NCI-H748 (cell line): Measurements from ENCODE around the gene TRAPPC2L.
"Not testable (repeated sequence)": the region's sequence is repeated elsewhere in the genome, so short reads cannot be mapped to it uniquely, and the experiment has no call there.

Experiments used
- DNase-seq: peaks from one replicate; lab custom pipeline; 2025; ENCODE audit not compliant: unreplicated experiment; lab: John Stamatoyannopoulos, UW

Gene TRAPPC2L

DNA sequence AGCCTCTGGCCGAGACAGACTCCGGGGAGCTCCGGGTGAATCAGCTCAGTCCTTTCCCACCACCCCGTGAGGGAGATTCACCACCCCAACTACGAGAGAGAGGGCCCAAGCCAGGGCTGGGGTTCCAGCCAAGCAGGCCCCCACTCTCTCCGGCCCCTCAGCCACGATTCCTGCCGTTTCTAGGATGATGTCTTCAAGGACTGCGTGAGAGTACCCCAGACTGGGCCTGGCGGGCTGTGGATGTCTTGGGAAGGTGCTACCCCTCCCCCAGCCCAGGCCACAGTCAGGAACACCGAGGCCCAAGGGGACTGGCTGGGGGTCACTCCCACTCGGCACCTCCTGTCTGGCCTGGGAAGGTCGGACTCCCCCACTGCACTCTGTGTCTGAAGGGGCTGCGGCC is 31.1 kb downstream of the TRAPPC2L start:
- no peak for DNase-seq

DNA sequence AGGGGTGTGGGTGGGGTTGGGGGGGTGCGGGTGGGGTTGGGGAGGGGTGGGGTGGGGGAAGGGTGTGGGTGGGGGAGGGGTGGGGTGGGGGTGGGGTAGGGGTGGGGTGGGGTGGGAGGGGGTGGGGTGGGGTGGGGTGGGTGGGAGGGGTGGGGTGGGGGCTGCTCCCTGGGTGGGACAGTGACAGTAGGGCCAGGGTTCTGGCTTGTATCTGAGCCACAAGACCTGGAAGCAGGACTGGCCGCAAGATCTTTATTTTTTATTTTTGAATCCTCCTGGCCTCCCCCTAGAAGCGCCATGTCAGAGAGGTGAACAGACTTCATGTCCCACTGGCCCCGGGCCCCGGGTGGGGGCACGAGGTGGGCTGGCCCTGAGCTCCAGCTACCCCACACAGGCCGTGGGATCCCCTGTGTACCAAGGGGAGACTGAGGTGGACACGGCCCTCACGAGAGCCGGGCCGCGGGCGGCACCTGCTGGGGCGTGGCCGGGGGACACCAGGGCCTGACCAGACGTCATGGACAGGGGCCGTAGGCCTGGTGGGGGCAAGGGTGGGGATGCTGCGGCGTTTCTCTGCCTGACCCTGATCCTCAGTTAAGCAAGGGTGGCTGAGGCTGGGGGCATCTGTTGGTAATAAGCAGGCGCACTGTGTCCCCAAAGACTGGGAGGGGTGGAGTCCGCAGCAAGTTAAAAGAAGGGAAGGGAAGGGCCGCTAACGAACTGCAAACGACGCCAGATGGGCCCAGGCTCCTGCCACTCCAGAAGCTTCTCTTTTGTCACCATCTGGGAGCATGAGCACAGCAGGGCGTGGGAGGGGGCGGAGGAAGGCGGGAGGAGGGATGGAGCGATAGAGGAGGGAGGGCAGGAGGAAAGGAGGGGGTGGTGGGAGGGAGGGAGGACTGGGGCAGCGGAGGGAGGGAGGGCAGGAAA is 31.8 kb downstream of the TRAPPC2L start:
- peak; percentile 8 for DNase-seq

DNA sequence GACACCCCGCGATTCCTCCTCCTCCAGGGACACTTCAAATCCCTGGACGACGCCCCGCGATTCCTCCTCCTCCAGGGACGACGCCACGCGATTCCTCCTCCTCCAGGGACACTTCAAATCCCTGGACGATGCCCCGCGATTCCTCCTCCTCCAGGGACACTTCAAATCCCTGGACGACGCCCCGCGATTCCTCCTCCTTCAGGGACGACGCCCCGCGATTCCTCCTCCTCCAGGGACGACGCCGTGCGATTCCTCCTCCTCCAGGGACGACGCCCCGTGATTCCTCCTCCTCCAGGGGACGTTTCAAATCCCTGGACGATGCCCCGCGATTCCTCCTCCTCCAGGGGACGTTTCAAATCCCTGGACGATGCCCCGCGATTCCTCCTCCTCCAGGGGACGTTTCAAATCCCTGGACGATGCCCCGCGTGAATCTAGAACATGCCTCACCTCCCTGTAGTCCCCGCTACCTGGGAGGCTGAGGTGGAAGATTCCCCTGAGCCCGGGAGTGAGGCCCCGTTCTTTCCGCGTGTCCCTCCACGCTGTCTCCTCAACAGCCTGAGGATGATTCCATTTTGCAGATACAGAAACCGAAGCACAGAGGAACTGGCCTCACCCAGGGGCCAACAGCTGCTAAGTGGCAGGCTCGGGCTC is 32.9 kb downstream of the TRAPPC2L start:
- not testable (repeated sequence) for DNase-seq

DNA sequence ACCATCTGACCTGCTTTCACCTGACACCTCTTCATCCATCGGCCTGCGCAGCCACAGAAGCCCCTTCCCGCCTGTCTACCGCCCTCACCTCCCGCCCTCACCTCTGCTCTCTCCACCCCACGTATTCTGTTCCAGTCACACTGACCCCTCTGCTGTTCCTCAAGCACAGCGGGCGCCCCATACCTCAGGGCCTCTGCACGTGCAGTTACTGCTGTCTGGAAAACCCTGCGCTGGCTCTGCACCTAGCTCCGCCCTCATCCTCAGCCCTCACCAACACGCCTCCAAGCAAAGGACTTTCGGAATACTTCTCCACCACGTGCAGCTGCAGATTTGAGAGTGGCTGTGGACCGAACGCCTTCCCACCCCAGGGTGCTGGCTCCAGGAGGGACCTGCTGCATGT is 34.2 kb downstream of the TRAPPC2L start:
- DNase-seq, result no peak

DNA sequence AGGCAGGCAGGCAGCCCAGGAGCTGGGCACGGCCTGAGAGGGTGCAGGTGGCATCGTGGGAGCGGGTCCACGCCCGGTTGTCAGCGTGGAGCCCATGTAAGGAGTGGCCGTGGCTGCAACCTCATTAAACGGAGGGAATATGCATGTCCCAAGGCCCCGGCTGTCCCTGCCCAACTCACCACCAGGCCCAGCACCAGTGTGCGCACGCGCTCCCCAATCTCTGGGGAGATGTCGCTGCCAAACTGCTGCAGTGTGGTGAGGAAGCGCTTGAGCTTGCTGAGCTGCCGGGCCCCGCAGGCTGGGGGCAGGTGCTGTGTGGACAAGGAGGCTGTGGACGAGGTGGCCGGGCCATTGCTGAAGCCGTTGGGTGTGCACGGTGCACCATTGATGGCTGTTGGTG is 35.1 kb downstream of the TRAPPC2L start:
- DNase-seq, result no peak

DNA sequence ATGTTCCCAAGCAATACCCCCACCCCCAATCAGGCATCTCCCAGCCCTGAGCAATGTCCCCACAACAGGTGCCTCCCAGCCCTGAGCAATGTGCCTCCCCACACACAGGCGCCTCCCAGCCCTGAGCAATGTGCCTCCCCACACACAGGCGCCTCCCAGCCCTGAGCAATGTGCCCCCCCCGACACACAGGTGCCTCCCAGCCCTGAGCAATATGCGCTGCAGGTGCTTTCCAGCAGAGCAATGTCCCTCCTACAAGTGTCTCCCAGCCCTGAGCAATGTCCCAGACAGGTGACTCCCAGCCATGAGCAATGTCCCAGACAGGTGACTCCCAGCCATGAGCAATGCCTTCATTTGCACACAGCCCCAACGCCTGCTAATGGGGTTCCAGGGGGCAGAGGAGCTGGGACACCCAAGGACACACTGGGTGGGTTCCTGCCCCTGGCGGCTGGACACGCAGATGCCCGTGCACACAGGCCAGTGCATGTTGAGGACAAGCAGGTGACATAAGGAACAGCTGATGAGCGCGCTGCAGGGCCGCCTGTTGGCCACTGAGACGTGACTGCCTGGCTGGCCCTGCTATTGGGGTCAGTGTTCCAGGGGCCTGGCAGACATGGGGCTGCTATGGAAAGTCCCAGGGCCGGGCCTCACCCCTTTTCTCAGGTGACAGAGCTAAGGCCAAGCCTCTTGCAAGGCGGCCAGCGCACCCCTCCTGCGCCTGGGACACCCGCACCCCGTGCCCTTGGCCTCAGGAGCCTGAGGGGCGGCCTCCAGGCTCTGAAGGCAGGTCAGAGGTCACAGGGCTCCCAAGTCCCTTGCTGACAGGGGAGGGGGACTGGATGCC is 36.4 kb downstream of the TRAPPC2L start:
- no peak for DNase-seq

DNA sequence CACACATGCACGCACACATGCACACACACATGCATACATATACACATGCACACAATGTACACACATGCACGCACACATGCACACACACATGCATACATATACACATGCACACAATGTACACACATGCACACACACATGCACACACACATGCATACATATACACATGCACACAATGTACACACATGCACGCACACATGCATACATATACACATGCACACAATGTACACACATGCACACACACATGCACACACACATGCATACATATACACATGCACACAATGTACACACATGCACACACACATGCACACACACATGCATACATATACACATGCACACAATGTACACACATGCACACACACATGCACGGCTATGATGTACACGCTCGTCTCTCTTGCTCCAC is 37.3 kb downstream of the TRAPPC2L start:
- not testable (repeated sequence) for DNase-seq

DNA sequence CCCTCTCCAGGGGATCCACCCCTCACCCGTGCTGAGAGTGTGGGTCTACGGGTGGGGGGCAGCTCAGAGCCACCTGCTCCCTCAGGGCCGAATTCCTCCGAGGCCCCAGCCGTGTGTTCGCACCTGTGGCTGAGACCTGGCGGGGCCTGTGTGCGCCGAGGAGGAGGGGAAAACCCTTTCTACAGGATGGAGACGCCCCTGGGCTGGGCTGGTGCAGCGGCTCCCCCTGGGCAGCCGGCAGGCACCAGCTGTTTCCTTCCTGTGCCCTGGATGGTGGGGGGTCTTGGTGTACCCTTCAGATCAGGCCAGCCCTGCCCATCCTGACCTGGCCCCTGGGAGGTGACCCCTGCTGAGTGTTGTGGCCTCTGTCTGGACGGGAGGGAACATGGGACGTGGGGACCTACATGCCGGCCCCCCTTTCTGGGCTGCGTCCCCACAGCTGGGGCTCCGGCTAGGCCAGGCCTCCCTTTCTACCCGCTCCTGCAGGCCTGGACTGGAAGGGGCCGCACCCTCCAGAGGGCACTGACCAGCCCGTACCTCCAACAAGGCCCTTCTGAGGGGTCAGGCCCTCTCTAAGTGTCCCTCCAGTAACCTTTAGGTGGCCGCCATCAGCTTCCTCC is 37.9 kb downstream of the TRAPPC2L start:
- no peak for DNase-seq

DNA sequence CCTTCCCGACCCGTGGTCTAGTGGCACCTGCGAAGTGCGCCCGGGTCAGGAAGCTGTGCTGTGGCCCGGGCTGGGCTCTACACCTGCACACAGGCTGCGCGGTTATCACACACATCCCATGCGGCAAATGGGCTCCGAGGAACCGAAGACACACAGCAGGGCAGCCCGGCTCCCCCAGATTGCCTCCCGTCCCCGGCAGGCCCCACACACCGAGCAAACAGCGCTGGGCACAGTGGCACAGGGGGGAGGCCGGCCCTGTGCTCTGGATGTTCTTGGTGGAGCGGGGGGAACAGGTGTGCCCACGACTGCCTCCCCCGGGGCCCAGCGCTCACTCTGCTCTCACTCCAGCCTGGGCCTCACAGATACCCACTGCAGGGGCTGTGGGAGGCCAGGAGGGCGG is 38.4 kb downstream of the TRAPPC2L start:
- DNase-seq, result no peak

DNA sequence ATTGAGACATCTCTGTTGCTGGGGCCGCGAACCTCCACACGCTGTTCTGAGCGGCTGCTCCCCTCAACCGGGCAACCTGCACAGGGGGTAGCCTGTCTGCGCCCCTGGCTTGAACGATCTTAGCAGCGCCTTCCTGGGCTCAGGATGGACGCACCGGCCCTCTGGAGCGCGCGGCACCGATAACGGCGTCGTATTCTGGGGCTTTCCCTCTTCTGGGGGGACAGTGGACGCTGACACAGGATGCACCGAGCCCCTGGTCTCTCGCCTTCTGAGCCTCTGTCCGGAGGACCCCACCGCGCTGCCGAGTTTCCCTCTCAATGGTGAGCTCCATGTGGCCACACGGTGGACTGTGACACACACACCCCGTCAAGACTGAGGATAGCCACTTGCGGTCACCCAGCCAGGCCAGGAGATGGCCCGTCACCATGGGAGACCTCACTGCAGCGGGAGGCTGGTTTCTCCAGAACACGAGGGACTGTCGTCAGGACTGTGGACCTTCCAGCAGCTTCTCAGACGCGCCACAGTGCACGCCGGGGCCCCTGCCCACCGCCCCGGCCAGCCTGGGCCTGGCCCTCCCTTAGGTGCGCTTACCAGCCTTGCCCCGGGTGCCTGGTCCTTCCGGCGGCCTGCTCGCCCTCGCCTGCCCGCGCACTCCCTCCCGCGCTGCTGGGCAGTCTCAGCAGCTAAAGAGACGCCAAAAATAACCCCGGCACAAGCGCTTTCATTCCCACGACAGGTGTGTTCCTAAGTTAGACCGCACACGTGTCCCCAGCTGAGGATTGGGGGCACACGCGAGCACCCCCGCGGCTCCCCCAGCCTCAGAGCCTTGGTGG is 39.5 kb downstream of the TRAPPC2L start:
- no peak for DNase-seq

DNA sequence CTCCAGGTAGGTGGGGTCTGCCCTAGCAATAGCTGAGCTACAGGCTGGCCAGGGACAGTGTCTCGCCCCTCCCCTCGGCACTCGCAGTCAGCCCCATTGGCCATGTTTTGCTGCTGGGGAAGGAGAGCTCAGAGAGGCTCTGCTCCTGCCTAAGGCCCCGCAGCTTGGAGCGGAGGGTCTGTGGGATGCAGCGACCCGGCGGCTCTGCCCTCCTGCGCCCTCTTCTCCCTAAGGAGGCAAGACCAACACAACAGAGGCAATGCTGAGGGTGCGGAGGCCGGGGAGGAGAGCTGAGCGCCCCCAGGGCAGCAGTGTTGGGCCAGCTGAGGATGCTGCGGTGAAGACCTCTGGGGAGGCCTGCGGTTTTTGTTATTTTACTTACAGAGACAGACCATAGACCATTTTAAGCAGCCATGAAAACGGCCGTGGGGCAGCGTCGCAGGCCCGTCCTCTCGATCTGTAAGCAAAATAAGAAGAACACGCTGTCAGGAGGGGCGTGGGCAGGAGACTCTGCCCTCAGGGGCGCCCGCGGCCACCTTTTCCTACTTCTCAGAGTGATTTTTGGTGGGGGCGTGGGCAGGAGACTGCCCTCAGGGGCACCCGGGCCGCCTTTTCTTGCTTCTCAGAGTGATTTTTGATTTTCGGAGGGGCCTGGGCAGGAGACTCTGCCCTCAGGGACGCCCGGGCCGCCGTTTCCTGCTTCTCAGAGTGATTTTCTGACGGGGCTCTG is 40.9 kb downstream of the TRAPPC2L start:
- no peak for DNase-seq

DNA sequence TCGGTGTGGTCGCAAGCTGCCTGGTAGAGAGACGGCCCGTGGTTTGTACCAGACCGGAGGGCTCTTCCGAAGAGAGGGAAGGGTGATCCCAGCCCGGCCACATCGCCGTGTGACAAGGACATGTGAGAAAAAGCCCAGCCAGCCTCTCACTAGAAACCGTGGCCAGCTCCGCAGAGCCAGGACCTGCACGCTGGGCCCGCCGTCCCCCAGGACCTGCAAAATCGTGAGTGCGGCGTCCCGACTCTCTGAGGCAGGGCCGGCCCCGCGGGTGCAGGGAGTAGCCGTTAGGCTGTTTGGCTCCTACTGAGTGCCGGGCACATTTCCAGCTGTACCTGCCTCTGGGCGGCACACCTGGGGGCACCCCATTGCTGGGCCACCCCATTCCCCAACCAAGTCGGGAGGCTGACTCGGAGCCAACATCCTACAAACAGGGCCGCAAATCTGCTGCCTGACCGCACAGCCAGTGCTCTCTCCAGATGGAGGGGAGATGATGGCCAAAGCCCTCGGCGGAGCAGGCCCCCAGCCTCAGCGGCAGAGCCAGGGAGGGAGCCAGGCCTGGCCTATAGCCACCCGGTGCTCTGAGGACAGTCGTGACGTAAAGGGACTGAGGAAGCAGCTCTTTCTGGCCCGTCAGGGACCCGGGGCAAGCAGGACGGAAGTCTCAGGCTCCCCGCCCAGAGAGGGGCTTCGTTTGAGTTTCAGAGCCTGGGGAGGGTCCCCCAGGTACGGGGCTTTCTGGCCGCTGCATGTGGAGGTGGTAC is 43.2 kb downstream of the TRAPPC2L start:
- no peak for DNase-seq

DNA sequence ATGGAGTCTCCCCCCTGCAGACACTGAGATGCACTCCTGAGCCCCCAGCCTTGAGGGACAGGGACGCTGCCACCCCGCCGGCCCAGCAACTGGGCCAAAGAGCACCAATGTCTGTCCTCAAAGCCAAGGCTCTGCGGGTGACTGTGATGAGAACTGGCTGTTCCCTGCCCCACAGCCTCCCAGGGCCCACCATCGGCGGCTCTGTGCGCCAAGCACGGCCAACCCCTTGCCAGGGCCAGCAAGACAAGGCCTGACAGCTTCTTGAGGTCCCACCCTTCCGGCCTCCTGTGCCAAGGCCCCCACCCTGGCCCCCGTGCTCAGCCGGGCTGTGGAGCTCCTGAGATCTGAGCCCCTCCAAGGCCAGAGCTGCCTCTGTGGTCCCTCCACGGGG is 43.7 kb downstream of the TRAPPC2L start:
- no peak for DNase-seq

DNA sequence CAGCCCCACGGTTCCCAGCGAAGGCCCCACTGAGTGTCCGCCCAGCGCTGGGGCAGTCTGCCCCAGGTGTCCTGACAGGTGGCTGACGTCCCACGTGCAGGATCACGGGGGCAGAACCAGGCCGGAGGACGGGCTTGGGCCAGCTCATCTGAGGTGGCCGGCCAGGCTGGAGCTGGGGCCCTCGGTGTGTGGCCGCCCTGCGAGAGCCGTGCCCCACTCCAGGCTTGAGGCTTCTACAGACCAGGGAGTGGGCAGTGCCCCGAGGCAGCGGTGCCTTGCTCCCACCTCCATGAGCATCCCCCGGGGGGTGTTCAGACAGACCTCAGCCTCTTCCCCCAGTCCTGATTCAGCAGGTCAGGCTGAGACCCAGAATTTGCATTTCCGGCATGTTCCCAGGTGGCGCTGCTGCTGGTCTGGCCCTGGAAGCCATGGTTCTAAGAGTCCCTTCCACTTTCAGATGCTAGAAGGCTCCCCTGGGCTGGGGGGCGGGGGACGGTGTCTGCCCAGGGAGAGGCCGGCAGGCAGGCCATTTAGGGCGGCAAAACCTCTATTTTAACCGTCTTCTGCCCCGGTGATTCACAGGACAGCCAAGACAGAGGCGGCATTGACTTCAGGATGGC is 44.9 kb downstream of the TRAPPC2L start:
- DNase-seq, result no peak

DNA sequence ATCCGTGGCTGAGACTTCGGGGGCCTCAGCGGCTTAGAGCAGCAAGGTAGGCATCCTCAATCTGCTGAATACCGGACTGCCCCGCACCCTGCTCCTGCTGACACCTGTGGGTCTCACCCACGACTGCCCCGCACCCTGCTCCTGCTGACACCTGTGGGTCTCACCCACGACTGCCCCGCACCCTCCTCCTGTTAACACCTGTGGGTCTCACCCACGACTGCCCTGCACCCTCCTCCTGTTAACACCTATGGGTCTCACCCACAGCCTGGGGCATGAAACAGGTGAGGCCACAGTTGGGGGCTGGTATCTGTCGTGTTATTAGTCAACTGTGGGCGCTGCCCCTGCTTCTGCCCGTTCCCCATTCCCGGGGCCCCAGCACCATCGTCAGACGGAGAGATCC is 45.8 kb downstream of the TRAPPC2L start:
- DNase-seq, result no peak

DNA sequence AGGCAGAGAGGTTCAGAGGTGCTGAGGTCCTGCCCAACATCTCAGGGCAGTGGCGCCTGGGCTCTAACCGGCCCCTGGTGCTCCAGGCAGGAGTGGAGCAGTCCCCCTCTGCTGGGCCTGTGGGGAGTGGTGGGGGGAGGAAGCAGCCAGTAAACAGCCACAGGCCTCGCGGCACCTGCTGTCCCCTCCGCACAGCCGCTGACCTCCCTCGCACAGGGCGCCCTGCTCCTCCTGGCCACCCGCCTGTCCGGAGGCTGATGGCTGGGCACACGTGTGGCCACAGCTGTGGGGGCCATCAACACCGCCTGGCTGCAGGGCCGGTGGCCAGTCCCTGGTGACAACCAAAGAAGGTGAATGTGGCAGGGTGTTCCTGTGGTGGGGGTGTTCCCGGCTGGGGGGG is 46.3 kb downstream of the TRAPPC2L start:
- no peak for DNase-seq

DNA sequence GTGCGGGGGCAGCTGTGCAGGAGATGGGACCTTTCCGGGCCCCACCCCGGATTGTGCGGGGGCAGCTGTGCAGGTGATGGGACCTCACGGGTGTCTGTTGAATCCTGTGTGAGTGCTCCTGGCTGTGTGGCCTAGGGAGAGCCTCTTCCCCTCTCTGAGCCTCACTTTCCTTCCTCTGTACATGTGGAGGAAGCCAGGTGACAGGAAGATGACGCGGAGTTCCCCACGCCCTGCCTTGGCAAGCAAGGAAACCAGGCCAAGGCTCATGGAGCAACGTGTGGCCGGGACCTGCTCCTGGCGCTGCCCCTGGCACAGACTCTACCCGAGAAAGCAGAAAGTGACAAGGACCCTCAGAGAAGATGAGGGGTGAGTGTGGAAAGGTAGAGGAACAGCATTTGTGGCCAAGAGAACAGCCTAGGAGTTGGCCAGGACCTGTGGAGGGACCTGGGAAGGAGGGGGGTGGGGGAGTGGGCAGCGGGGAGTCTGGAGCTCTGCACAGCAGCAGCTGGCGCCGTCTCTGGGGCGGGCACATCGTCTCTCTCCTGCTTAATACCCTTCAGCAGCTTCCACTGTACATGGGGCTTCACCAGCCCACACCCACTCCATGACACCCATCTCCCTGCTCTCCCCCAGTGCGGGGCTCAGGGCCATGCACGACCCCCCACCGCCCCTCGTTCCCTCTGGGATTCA is 47.9 kb downstream of the TRAPPC2L start:
- no peak for DNase-seq

DNA sequence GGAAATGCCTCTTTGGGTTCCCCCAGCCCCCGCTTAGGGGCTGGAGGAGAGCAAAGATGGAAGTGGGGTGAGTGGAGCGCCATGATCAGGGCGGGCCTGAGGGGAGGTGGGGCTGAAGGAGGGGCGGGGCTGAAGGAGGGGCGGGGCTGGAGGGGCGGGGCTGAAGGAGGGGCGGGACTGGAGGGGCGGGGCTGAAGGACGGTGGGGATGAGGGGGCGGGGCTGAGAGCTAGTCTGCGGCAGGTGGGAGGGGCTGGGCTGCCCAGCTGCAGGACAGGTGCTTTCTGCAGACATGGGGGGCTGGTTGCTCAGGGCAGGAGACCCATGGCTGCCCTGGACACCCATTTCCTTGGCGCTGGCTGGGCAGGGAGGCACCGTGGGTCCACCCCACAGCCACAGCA is 48.6 kb downstream of the TRAPPC2L start:
- DNase-seq, result peak; percentile 6
